GM21526 (cell line): ENCODE data around the gene PRKG1.
"Not testable (repeated sequence)": the region's sequence is repeated elsewhere in the genome, so short reads cannot be mapped to it uniquely, and the experiment has no call there.

Experiments
- ATAC-seq: cut with Tn5 transposase; IDR thresholded peaks from one replicate; pipeline ENCODE4 v1.9.1; 2021; ENCODE audit warnings: moderate library complexity; ENCODE audit not compliant: unreplicated experiment, low FRiP score

The PRKG1 gene

DNA sequence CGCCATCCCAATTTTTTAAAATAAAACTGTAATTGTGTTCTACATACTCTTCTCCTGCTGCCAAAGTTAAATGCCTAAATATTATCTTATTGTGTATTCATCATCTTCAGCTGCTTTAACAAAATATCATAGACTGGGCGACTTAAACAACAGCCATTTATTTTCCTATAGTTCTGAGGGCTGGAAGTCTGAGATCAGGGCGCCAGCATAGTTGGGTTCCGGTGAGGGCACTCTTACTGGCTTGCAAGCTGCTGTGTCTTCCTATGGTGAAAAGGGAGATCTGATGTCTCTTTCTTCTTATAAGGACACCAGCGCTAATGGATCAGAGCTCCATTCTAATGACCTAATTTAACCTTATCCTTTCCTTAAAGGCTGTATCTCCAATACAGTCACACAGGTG lies 594.8 kb downstream of the PRKG1 start:
- no peak for ATAC-seq

DNA sequence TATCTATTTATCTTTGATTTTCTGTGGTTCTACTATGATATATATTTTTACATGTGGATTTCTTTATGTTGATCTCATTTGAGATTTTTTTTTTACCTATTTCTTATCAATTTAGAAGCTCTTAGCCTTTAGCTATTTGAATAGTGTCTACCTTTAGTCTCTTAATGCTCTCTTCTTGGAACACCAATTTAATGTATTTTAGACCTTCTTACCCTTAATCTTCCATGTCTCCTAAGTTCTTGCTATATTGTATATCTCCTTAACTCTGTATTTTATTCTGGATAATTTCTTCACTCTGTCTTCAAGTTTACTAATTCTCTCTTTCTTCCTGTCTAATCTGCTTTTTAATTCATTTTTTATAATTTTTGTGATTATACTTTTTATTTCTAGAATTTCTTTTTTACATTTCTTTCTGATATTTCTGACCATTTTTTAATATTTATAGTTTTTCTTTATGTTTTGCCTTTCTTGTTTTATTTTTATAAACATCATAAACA lies 597.8 kb downstream of the PRKG1 start:
- ATAC-seq = no peak

DNA sequence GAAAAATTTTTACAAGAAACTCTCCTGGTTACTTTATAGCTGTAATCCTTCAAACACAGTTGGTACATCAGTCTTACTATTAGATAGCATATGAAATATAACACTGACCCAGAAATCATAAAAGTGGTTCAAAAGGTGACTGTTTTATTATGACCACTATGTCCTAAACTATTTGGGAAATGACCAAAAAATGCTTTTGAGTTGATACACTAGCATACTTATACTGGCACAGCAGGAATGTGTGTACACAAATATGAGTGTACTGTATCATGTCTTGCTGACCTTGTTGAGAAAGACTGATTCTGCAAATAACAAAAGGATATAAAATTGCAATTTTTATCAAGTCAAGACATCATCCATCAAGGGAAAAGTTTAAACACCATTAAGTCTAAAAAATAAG lies 600.8 kb downstream of the PRKG1 start:
- ATAC-seq = no peak

- ATAC-seq = no peak
These were observed 605.6 kb downstream of the PRKG1 start for GRCh38 chr10:51679841-51680240.

- ATAC-seq = no peak
These were observed 608.9 kb downstream of the PRKG1 start for GRCh38 chr10:51683031-51683691.

GRCh38 chr10:51685768-51686167 lies 611.5 kb downstream of the PRKG1 start:
- ATAC-seq = no peak

DNA sequence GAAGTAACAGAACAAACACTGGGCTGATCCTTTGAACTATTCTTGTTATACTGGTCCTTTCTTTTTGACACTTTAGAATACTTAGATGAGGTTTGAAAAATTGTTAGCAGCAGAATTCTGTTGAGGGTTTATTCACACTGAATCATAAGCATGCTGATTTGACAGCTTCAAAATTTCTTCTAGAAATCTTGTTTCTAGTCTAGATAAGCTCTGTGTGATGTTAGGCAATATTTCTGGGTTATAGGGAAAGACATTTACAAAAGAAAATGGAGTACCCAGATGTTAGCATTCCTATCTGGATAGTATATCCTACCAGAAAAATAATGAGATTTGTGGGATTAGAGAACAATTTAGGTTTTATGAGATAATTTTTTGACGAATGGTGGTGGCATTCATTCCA lies 613.0 kb downstream of the PRKG1 start:
- no peak for ATAC-seq

DNA sequence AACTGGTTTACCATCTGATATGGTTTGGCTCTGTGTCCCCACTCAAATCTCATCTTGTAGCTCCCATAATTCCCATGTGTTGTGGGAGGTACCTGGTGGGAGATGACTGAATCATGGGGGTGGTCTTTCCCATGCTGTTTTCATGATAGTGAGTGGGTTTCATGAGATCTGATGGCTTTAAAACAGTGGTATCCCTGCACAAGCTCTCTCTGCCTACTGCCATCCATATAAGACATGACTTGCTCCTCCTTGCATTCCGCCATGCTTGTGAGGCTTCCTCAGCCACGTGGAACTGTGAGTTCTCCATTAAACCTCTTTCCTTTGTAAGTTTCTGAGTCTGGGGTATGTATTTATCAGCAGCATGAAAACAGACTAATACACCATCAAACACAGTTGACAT lies 614.5 kb downstream of the PRKG1 start:
- not testable (repeated sequence) for ATAC-seq

GRCh38 chr10:51689536-51689935 lies 615.2 kb downstream of the PRKG1 start:
- ATAC-seq = no peak

- no peak for ATAC-seq
These were observed 616.8 kb downstream of the PRKG1 start for GRCh38 chr10:51691135-51691534.

GRCh38 chr10:51694086-51694768 lies 619.9 kb downstream of the PRKG1 start:
- ATAC-seq = no peak

- no peak for ATAC-seq
These were observed 622.0 kb downstream of the PRKG1 start for GRCh38 chr10:51696251-51696650.

- ATAC-seq = no peak
These were observed 624.3 kb downstream of the PRKG1 start for GRCh38 chr10:51698473-51699063.

GRCh38 chr10:51699145-51699474 lies 624.8 kb downstream of the PRKG1 start:
- peak; percentile 37 for ATAC-seq

DNA sequence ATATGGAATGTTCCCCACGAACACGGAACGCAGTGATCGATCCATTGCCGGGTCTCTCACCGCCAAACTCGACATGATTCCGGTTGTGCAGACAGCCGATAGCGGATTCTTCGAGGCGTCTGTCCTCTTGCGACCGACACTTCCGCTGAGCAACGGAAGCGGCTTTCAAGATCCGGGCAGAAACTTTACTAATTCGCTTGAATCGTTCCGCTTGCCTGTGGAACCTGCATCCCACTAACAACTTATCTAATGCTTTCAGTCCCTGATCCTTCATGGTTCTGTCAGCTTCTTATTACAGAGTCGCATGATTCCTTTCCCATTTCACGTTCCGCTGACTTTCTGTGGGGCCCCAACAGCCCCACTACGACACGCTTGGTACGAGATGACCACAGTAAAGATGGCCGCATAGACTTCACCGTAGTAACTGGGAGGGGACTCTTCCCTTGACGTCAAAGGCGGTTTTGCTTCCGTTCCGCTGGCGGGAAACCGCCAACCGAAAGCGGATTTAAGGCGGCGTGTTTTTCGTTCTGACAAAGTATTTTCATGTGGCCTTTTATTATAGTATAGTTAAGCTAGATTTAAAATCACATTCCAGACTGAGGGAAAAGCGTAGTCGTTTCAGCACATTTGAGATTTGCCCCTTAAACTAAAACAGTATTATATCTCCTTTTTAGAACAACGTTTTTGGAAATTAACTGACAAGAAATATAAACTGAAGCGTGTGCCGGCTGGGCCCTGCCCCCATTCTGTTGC lies 625.4 kb downstream of the PRKG1 start, which contains the start of gene CSTF2T:
Gene CSTF2T, minus strand, starts transcription at position 121 of the 753 bp plus-strand sequence. Its CDS starts 46 bp downstream, at position 75.
- ATAC-seq = peak; percentile 97

GRCh38 chr10:51700228-51700817 lies 626.0 kb downstream of the PRKG1 start:
- ATAC-seq = no peak

DNA sequence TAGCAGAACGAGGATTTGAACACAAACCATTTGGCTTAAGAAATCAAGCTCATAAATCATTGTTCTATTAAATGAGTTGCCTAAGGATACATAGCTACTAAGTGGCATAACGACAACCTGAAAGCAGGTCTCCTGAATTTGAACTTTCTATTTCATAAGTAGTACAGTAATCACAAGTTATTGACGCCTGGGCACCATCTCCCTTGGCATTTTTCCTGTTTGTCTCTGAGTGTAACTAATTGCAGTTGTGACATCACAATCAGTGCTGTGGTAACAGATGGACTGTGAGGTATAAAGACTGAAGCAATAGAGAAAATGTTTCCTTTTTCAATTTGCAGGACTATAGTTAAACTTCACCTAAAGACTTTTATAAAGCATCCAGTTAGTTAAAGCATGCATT lies 631.5 kb downstream of the PRKG1 start:
- ATAC-seq = no peak

- ATAC-seq = no peak
These were observed 631.9 kb downstream of the PRKG1 start for GRCh38 chr10:51706225-51706624.

DNA sequence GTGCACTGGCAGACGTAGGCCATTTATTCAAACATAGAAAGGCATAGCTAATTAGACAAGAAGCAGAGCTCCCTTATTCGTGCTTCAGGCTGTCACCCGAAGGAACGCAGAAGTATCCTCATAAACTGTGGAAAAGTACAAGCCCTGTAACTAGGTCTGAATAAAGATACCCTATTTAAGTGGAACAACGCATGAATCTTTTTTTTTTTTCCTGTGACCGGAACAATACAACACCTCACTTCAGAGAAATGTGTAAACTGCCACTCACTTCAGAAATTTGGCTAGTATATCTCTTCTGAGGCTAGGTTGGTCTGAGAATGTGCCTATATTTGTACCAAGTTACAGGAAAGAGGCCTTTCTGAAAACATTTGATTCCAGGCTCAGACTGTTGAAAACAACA lies 633.1 kb downstream of the PRKG1 start:
- no peak for ATAC-seq

GRCh38 chr10:51707821-51708424 lies 633.6 kb downstream of the PRKG1 start:
- ATAC-seq = no peak
